Breast epithelium (tissue), 3 donors: Measurements from ENCODE around the gene TMCO4.

Source experiments
- CTCF ChIP-seq, 3 donors: fragments of 450-650 bp; IDR thresholded peaks; one replicate each; pipeline ENCODE4 v1.5.1; 2016 to 2017; ENCODE audit warnings: antibody characterized with exemption in 3 of 3, mild to moderate bottlenecking in 3 of 3, moderate library complexity in 3 of 3
- POLR2AphosphoS5 ChIP-seq, 3 donors: sonication (generic); formaldehyde crosslinking; IDR thresholded peaks; one replicate each; pipeline ENCODE4 v1.6.1; 2017; ENCODE audit warnings: antibody characterized with exemption in 3 of 3

GRCh38 chr1:19720973-19721372, 78.7 kb downstream of the TMCO4 start:
- TF ChIP-seq POLR2AphosphoS5 (IDR thresholded peaks at IDR 0.05) (no peak), CTCF (IDR thresholded peaks at IDR 0.05) (no peak)
